Measurements from ENCODE around the gene TAPBPL.
"Not testable (repeated sequence)": the region's sequence is repeated elsewhere in the genome, so short reads cannot be mapped to it uniquely, and the experiment has no call there.

Gene TAPBPL

DNA sequence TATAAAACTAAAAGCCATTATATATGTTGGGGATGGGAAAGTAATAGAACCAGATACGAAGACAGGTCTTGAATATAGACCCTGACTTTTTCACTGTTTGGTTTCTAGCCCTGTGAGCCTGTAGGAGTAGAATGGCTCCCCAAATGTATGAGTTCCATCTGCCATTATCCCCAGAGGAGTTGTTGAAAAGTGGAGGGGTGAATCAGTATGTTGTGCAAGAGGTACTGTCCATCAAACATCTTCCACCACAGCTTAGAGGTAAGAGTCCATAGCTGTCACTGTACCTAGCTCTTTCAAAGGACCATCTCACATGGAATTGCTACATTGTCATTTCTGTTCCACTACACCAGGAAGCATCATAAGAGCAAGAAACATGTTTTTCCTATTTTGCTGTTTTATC is 43.1 kb downstream of the TAPBPL start:
- no peak for DNase-seq

DNA sequence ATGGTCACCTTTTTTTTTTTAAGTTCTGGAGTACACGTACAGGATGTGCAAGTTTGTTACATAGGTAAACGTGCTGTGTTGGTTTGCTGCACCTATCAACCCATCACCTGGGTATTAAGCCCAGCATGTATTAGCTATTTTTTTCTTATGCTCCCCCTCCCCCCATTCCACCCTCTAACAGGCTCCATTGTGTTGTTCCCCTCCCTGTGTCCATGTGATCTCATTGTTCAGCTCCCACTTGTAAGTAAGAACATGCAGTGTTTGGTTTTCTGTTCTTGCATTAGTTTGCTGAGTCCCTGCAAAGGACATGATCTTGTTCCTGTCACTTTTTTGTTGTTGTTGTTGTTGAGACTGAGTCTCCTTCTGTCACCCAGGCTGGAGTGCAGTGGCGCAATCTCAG is 45.4 kb downstream of the TAPBPL start:
- DNase-seq, result not testable (repeated sequence)

DNA sequence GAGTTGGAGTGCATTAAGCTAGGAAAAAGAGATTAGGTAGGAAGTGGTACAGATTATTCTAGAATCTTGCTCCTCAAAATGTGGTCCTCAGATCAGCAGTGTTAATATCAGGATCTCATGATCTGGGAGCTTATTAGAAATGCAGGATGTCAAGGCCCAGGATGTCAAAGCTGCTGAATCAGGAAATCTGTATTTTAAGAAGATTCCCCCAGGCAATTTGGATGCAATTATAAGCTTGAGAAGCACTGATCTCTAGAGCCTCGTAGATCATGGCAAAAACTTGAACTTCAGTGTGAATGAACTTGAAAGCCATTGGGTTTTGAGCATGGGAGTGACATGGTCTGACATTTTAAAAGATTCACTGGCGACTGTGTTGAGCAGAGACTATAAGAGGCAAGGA is 48.6 kb downstream of the TAPBPL start:
- no peak for DNase-seq

DNA sequence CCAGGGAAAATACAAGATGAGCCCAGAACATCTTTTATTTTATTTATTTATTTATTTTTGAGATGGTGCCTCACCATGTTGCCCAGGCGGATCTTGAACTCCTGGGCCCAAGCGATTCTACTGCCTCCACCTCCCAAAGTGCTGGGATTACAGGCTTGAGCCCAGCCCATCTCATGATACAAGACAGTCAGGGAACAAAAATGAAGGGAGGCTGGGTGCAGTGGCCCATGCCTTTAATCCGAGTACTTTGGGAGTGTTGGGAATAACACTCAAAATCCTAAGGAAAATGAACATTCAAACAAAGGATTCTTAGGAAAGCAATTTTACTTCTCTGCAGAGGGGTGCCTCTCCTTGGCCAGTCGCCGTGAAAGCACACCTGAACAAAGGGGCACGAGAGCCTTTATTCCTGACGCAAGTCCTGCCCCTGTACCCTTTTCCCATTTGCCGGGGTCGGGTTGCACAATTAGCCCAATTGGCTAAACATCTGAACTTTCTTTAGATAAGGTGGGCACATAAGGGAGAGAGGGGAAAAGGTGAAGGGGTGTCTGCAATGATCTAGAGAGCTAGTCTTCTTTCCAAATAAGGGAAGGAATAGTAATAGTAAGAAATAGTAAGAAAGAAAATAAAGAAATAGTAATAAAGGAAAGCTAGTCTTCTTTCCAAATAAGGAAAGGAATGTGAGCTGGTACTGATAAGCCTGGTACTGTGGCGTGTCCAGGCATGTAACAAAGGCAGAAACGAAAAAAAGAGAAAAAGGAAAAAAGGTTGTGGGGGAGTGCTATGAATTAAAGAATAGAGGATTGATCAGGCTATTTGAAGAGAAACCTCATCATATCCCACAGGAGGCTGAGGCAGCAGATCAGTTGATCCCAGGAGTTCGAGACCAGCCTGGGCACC is 55.5 kb downstream of the TAPBPL start:
- no peak for DNase-seq

DNA sequence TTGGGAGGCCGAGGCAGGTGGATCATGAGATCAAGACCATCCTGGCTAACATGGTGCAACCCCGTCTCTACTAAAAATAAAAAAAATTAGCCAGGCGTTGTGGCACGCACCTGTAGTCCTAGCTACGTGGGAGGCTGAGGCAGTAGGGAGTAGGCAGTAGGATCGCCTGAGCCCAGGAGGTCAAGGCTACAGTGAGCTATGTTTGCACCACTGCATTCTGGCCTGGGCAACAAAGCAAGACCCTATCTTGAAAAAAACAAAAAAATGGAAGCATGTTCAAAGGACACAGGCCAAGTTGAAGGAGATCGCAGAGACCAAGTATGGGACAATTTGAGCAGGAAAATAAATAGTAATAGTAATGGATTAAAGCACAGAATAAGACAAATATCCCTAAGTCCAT is 56.2 kb downstream of the TAPBPL start:
- no peak for DNase-seq

All from NCI-H524 treated with DMSO at 0.1 percent for 48 hours (cell line).